Regular cardiac myocyte (primary cell): ENCODE results near the gene SEMG2. TPM values are rescaled to one million over a fixed set of nuclear protein-coding genes. Genes with fewer than 3 reads are reported as not detected.

Experiments
- total RNA-seq: library from RNA; depleted of rRNA; stranded (reverse); fragments of >200 nt; gene quantifications from 2 replicates; pipeline ENCODE4 v1.2.3, GENCODE V29; 2014

Gene SEMG2, protein sequence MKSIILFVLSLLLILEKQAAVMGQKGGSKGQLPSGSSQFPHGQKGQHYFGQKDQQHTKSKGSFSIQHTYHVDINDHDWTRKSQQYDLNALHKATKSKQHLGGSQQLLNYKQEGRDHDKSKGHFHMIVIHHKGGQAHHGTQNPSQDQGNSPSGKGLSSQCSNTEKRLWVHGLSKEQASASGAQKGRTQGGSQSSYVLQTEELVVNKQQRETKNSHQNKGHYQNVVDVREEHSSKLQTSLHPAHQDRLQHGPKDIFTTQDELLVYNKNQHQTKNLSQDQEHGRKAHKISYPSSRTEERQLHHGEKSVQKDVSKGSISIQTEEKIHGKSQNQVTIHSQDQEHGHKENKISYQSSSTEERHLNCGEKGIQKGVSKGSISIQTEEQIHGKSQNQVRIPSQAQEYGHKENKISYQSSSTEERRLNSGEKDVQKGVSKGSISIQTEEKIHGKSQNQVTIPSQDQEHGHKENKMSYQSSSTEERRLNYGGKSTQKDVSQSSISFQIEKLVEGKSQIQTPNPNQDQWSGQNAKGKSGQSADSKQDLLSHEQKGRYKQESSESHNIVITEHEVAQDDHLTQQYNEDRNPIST
- total RNA-seq: not detected in 2 replicates

DNA sequence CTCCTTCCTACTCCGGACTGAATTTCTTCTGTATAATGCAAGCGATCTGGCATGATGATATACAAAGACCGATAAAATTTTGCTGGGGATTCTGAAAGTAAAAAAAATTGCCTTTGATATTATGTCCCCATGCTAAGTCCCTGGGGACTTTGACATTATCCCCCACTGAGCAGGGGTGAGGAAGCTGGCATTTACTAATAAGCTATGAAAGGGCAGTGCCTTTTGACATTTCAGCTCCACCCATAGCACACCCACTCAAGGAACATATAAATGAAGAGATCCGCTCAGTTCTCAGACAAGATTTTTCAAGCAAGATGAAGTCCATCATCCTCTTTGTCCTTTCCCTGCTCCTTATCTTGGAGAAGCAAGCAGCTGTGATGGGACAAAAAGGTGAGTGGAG is at the start of gene SEMG2:
SEMG2 (plus strand) TSS at position 298 of the 400 bp plus-strand sequence; CDS start at position 315, 17 bp downstream.

DNA sequence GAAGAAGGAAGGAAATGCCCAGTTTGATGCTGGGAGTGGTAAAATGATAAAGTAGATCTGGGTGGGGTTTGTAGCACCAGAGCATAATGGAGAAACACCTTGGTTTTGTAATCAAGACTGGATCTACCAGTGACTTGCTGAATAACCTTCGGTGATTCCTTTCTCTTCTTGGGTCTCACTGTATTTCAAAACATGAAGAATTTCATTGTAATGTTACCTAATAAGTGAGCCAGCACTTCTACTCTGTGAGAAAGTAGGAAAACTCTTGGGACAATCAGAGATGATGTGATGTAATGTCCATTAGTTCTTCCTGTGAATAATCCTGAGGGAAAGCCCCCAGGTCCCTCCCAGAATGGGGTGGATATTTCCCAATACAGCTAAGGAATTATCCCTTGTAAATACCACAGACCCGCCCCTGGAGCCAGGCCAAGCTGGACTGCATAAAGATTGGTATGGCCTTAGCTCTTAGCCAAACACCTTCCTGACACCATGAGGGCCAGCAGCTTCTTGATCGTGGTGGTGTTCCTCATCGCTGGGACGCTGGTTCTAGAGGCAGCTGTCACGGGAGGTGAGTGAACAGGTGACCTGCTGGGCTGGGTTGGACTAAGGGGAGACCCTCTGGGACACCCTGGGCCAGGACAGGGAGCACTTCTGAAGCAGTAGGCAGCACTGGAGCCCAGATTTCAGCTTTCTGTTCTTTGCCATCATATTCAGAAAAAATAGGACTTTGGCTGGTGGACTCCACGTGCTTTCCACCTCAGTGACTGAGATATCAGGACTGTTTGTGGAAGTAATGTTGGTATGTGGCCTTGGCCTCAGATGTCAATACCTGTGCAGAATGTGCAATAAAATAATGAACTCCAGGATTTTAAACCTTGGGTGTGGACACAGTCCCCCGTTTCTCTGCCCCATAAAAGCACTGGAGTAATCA is 46.5 kb upstream of the SEMG2 start, which contains the start of gene PI3:
PI3 (plus strand) TSS at position 469 of the 931 bp plus-strand sequence; CDS start at position 490, 21 bp downstream.

DNA sequence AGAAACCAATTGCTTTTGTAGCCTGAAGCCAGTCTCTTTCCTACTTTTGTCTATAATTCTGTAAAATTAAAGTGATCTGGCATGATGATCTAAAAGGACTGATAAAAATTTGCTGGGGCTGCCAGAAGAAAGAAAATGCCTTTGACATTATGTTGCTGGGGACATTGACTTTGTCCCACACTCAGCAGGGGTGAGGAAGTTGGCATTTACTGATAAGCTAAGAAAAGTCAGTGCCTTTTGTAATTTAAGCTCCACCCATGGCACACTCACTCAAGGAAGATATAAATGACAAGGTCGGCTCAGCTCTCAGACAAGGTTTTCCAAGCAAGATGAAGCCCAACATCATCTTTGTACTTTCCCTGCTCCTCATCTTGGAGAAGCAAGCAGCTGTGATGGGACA is 14.4 kb upstream of the SEMG2 start, which contains the start of gene SEMG1:
SEMG1 (plus strand) TSS at position 309 of the 400 bp plus-strand sequence; CDS start at position 330, 21 bp downstream.

DNA sequence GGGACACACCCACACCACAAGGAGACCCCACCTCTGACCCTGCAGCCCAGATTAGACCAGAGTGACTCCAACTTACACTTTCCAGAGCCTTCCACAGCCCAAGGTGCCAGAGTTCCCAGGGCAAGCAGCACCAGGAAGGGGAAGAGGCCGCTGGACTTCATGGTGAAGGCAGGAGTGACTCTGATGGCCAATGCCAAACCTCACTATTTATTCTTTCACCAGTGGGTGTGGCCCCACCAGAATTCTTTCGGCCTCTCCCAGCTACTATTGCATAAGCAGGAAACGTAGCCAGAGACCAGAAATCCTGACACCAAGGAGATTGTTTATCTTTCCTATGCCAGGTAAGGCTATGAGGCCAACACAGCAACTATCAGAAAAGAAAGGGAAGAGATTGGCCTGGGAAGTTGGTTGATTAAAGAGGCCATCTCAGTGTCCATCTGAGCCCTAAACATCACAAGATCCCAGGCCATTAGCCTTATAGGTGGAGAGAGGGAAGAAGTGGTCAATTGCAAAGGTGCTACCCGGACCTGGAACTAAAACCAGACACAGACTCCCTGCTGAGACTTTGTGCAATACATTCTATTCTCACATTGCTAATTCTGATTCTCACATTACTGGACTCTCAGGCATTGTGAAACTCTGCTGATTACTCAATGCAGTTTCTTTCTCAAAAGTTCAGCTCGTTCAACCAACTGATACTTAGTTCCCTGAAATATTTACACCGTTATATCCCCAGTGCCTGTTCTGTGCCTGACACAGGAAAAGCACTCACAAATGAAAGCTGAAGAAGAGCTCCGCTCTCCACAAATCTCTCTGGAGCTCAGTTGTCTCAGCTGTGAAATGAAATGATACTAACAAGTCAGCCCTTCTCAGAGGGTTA is 33.5 kb downstream of the SEMG2 start, which contains the start of gene SLPI:
SLPI (minus strand) TSS at position 182 of the 880 bp plus-strand sequence; CDS start at position 161, 21 bp downstream.

Other genes with a start within 250 kb of the SEMG2 start
- gene KCNS1, start 120.2 kb upstream of the SEMG2 start, total RNA-seq: 0.58 and 2.0 TPM in 2 replicates
- gene WFDC5, start 106.2 kb upstream of the SEMG2 start, total RNA-seq: not detected in 2 replicates
- 0.28 TPM in 1 of 2 replicates, not detected in the other for gene WFDC12, start 96.9 kb upstream of the SEMG2 start, total RNA-seq
- not detected in 2 replicates for gene PI3, start 46.5 kb upstream of the SEMG2 start, total RNA-seq
- gene SEMG1, start 14.3 kb upstream of the SEMG2 start, total RNA-seq: not detected in 2 replicates
- gene SLPI, start 33.2 kb downstream of the SEMG2 start, total RNA-seq: 0.58 TPM in 1 of 2 replicates, not detected in the other
- gene RBPJL, start 85.5 kb downstream of the SEMG2 start, total RNA-seq: not detected in 2 replicates
- 0.19 TPM in 1 of 2 replicates, not detected in the other for gene MATN4, start 86.9 kb downstream of the SEMG2 start, total RNA-seq
- gene SDC4, start 127.1 kb downstream of the SEMG2 start, total RNA-seq: 102 and 106 TPM in 2 replicates
- gene SYS1, start 141.8 kb downstream of the SEMG2 start, total RNA-seq: 26.8 and 29.9 TPM in 2 replicates
- under 0.01 TPM in 1 of 2 replicates, not detected in the other for gene TP53TG5, start 157.0 kb downstream of the SEMG2 start, total RNA-seq
- gene DBNDD2, start 186.9 kb downstream of the SEMG2 start, total RNA-seq: 1.4 and 3.5 TPM in 2 replicates
- gene PIGT, start 194.8 kb downstream of the SEMG2 start, total RNA-seq: 11.9 and 24.0 TPM in 2 replicates
- not detected in 2 replicates for gene WFDC2, start 248.4 kb downstream of the SEMG2 start, total RNA-seq